Measurements from ENCODE around the gene TCEAL5.
"Not testable (repeated sequence)": the region's sequence is repeated elsewhere in the genome, so short reads cannot be mapped to it uniquely, and the experiment has no call there.

The TCEAL5 gene

GRCh38 chrX:103234869-103235268 is 41.7 kb downstream of the TCEAL5 start:
- DNase-seq (ENCODE audit: low read depth in 2 of 2), result no peak

DNA sequence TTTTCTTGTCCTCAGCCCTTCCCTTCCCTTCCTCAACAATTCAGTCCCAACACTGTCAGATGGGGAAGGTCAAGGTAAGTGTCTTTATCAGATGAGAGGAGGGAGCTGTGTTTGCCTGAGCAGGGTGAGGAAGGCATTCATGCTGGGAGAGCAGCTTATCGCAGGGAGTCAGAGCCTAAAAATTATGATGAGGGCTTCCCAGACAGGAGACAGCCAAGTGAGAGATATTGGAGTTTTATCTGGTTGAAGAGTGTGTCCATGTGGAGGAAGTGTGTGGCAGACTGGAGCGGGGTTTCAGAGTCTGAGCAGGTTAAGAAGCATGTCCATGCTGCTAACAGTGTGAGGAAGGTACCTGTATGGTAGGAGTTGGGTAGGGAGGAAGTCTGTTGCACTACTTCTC is 43.3 kb downstream of the TCEAL5 start:
- no peak for DNase-seq (ENCODE audit: low read depth in 2 of 2)

DNA sequence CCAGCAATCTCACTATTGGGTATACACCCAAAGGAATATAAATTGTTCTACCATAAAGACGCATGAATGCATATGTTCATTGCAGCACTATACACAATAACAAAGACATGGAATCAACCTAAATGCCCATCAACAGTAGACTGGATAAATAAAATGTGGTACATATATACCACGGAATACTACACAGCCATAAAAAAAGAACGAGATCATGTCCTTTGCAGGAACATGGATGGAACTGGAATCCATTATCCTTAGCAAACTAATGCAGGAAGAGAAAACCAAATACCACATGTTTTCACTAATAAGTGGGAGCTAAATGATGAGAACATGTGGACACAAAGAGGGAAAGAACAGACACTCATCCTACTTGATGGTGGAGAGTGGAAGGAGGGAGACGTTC is 50.6 kb downstream of the TCEAL5 start:
- DNase-seq (ENCODE audit: low read depth in 2 of 2), result not testable (repeated sequence)

Measured in stimulated activated CD4-positive, alpha-beta T cell treated with anti-CD3 and anti-CD28 coated beads, Interleukin-15, amount 100 ng/mL, for 48 hours (primary cell).